HepG2 (cell line): ENCODE measurements around the gene ECPAS. TPM values are rescaled to one million over a fixed set of nuclear protein-coding genes. Genes with fewer than 3 reads are reported as not detected.

Source experiments
- AGO1 ChIP-seq: fragments of 200-400 bp; formaldehyde crosslinking; IDR thresholded peaks from 2 replicates; pipeline ENCODE4 v1.6.1; 2017; ENCODE audit warnings: mild to moderate bottlenecking, low read depth, low read length, moderate library complexity; ENCODE audit not compliant: poor library complexity, severe bottlenecking
- AKNA ChIP-seq: sonication (generic); formaldehyde crosslinking; IDR thresholded peaks from 2 replicates; pipeline ENCODE4 v1.4.0; 2020; ENCODE audit warnings: missing genetic modification reagents, borderline replicate concordance
- NCOA1 ChIP-seq: sonication (generic); formaldehyde crosslinking; IDR thresholded peaks from 2 replicates; pipeline ENCODE4 v1.9.0; 2021; ENCODE audit warnings: missing genetic modification reagents
- SPEN ChIP-seq: sonication (generic); formaldehyde crosslinking; IDR thresholded peaks from 2 replicates; pipeline ENCODE4 v1.5.1; 2020; ENCODE audit warnings: low read depth, mild to moderate bottlenecking, missing genetic modification reagents
- STAT5B ChIP-seq: sonication (generic); formaldehyde crosslinking; IDR thresholded peaks from 2 replicates; pipeline ENCODE4 v1.4.0; 2020; ENCODE audit warnings: missing genetic modification reagents
- TGIF2 ChIP-seq: IDR thresholded peaks from 2 replicates; pipeline ENCODE4 v1.6.1; 2016; ENCODE audit warnings: control low read depth, missing compliant biosample characterization
- ZMAT5 ChIP-seq: sonication (generic); formaldehyde crosslinking; IDR thresholded peaks from 2 replicates; pipeline ENCODE4 v1.5.0; 2020; ENCODE audit warnings: mild to moderate bottlenecking, low read depth, missing genetic modification reagents, borderline replicate concordance
- ZNF180 ChIP-seq: sonication (generic); formaldehyde crosslinking; IDR thresholded peaks from 2 replicates; pipeline ENCODE4 v1.4.0; 2020; ENCODE audit warnings: low read depth, missing genetic modification reagents, borderline replicate concordance
- ZNF230 ChIP-seq: sonication (generic); formaldehyde crosslinking; IDR thresholded peaks from 2 replicates; pipeline ENCODE4 v1.4.0; 2020; ENCODE audit warnings: mild to moderate bottlenecking, missing genetic modification reagents
- ZNF292 ChIP-seq: sonication (generic); formaldehyde crosslinking; IDR thresholded peaks from 2 replicates; pipeline ENCODE4 v1.8.1; 2022; ENCODE audit warnings: mild to moderate bottlenecking, low read depth, missing genetic modification reagents, borderline replicate concordance
- ZNF34 ChIP-seq: sonication (generic); formaldehyde crosslinking; IDR thresholded peaks from 2 replicates; pipeline ENCODE4 v1.4.0; 2020; ENCODE audit warnings: mild to moderate bottlenecking, missing genetic modification reagents, borderline replicate concordance
- ZNF724P ChIP-seq: sonication (generic); formaldehyde crosslinking; IDR thresholded peaks from 2 replicates; pipeline ENCODE4 v1.8.0; 2022; ENCODE audit warnings: missing genetic modification reagents, borderline replicate concordance
- ZNF777 ChIP-seq: sonication (generic); formaldehyde crosslinking; IDR thresholded peaks from 2 replicates; pipeline ENCODE4 v1.4.0; 2020; ENCODE audit warnings: missing genetic modification reagents
- ZNF792 ChIP-seq: IDR thresholded peaks from 2 replicates; pipeline ENCODE4 v1.6.1; 2016
- ZNF839 ChIP-seq: sonication (generic); formaldehyde crosslinking; IDR thresholded peaks from 2 replicates; pipeline ENCODE4 v1.4.0; 2020; ENCODE audit warnings: missing genetic modification reagents, mild to moderate bottlenecking, borderline replicate concordance
- ZSCAN21 ChIP-seq: sonication (generic); formaldehyde crosslinking; IDR thresholded peaks from 2 replicates; pipeline ENCODE4 v1.8.0; 2022; ENCODE audit warnings: mild to moderate bottlenecking, missing genetic modification reagents, moderate library complexity, borderline replicate concordance
- polyA plus RNA-seq, 8 experiments: library from polyadenylated mRNA; depleted of rRNA in 3 of 8; stranded (reverse) in 7 of 8; unstranded in 1 of 8; fragments of >200 nt; fragmentation: Illumina TruSeq in 4 of 8; extraction: Trizol in 4 of 8; gene quantifications; 2 replicates each; pipeline versions ENCODE4 v1.2.1 to v1.2.3, GENCODE V29; 2011 to 2016; ENCODE audit warnings: low read depth in 4 of 8, missing spikeins in 1 of 8, mixed read lengths in 1 of 8; ENCODE audit not compliant: insufficient read depth in 1 of 8
- total RNA-seq, 5 experiments: library from RNA; depleted of rRNA; stranded (reverse); fragments of >200 nt; fragmentation: Illumina TruSeq; extraction: Trizol; gene quantifications; 2 replicates each; pipeline ENCODE4 v1.2.3, GENCODE V29; 2016; ENCODE audit warnings: low read depth in 1 of 5
- TF ChIP-seq, protein P1 (sequence below): sonication (generic); formaldehyde crosslinking; IDR thresholded peaks from 2 replicates; pipeline ENCODE4 v1.9.0; 2022; ENCODE audit warnings: missing genetic modification reagents, mild to moderate bottlenecking, borderline replicate concordance
- TF ChIP-seq, protein P2 (sequence below): sonication (generic); formaldehyde crosslinking; IDR thresholded peaks from 2 replicates; pipeline ENCODE4 v1.4.0; 2020; ENCODE audit warnings: missing genetic modification reagents
- TF ChIP-seq, protein P3 (sequence below): sonication (generic); formaldehyde crosslinking; IDR thresholded peaks from 2 replicates; pipeline ENCODE4 v1.4.0; 2020; ENCODE audit warnings: missing genetic modification reagents

Gene ECPAS
- total and polyA plus RNA-seq, 2 of the 13 experiments (the other 11 are each of a cell fraction or from before 2014, with no cell fraction given) = 35.3 to 58.0 TPM

DNA sequence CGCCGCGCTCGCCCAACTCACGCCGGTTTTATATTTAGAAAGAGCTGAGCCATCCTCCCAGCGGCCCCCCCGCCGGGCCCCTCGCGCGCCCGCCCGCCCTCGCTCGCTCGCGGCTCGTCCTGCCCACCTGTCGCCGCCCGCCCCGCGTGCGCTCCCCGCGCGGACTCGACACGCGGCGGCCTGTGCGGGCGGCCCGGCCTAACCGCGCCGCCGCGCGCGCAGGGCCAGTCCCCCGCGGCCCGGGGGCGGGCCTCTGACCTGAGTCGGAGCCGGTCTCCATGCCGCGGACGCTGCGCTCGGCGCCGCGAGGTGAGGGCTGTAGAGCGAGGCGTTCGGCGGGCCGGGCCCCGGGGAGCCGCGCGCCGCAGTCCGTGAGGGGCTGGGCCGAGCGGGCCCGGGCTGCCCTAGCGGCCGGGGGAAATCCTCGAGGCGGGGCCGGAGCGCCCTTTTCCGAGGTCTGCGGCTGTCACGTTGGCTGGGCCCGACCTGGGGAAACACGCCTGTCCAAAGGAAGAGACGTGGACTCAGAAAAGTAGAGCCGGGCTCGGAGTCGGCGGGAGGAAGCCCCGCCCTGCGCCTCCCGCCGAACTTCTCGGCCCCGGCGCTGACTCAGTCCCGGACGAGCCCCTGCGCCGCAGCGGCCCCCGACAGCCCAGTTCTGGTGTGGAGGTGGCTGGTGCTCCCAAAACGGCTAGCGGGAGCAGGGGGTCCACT, at the start of gene ECPAS (continued):
- TF ChIP-seq ZNF292 (CRISPR knock-in tag) = no peak
- peak; percentile 94 for TF ChIP-seq ZNF777
- TF ChIP-seq TGIF2 (CRISPR knock-in tag) = no peak; the same call in 1 of the 2 replicates
- 0 out of 2 replicates have a peak, but pooled peaks have one; percentile 22 for TF ChIP-seq SPEN (CRISPR knock-in tag)
- TF ChIP-seq ZNF724P (CRISPR knock-in tag) = no peak
- TF ChIP-seq, protein P1, sequence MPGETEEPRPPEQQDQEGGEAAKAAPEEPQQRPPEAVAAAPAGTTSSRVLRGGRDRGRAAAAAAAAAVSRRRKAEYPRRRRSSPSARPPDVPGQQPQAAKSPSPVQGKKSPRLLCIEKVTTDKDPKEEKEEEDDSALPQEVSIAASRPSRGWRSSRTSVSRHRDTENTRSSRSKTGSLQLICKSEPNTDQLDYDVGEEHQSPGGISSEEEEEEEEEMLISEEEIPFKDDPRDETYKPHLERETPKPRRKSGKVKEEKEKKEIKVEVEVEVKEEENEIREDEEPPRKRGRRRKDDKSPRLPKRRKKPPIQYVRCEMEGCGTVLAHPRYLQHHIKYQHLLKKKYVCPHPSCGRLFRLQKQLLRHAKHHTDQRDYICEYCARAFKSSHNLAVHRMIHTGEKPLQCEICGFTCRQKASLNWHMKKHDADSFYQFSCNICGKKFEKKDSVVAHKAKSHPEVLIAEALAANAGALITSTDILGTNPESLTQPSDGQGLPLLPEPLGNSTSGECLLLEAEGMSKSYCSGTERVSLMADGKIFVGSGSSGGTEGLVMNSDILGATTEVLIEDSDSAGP (CRISPR knock-in tag) = peak; percentile 76; the same call in 1 of the 2 replicates
- no peak for TF ChIP-seq ZNF34 (CRISPR knock-in tag)
- TF ChIP-seq AGO1 = peak; percentile 36
- no peak for TF ChIP-seq ZNF180
- no peak for TF ChIP-seq STAT5B
- TF ChIP-seq NCOA1 (CRISPR knock-in tag) = no peak
- no peak for TF ChIP-seq ZNF839 (CRISPR knock-in tag)
- TF ChIP-seq, protein P2, sequence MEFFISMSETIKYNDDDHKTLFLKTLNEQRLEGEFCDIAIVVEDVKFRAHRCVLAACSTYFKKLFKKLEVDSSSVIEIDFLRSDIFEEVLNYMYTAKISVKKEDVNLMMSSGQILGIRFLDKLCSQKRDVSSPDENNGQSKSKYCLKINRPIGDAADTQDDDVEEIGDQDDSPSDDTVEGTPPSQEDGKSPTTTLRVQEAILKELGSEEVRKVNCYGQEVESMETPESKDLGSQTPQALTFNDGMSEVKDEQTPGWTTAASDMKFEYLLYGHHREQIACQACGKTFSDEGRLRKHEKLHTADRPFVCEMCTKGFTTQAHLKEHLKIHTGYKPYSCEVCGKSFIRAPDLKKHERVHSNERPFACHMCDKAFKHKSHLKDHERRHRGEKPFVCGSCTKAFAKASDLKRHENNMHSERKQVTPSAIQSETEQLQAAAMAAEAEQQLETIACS (CRISPR knock-in tag) = no peak
- TF ChIP-seq, protein P3, sequence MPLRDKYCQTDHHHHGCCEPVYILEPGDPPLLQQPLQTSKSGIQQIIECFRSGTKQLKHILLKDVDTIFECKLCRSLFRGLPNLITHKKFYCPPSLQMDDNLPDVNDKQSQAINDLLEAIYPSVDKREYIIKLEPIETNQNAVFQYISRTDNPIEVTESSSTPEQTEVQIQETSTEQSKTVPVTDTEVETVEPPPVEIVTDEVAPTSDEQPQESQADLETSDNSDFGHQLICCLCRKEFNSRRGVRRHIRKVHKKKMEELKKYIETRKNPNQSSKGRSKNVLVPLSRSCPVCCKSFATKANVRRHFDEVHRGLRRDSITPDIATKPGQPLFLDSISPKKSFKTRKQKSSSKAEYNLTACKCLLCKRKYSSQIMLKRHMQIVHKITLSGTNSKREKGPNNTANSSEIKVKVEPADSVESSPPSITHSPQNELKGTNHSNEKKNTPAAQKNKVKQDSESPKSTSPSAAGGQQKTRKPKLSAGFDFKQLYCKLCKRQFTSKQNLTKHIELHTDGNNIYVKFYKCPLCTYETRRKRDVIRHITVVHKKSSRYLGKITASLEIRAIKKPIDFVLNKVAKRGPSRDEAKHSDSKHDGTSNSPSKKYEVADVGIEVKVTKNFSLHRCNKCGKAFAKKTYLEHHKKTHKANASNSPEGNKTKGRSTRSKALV (CRISPR knock-in tag) = no peak
- TF ChIP-seq AKNA (CRISPR knock-in tag) = no peak
- peak; percentile 75; the same call in 1 of the 2 replicates for TF ChIP-seq ZNF792 (CRISPR knock-in tag)
- peak; percentile 48; the same call in 1 of the 2 replicates for TF ChIP-seq ZSCAN21 (CRISPR knock-in tag)
- TF ChIP-seq ZMAT5 = no peak
- no peak; the same call in 1 of the 2 replicates for TF ChIP-seq ZNF230 (CRISPR knock-in tag)
